SK-N-SH (cell line): ENCODE measurements around the gene LDHD. TPM values are rescaled to one million over a fixed set of nuclear protein-coding genes. Genes with fewer than 3 reads are reported as not detected.

Experiments
- CTCF ChIA-PET: fragments of 300-600, 350-600 bp; formaldehyde crosslinking; extraction: SDS; loops from one replicate; lab custom pipeline; 2021; lab: Yijun Ruan, JAX
- POLR2A ChIA-PET: fragments of 350-600 bp; sonication (Branson Sonifier 250); formaldehyde crosslinking; extraction: SDS; loops from one replicate; lab custom pipeline; 2020; ENCODE audit warnings: antibody characterized with exemption, inconsistent platforms; lab: Yijun Ruan, JAX
- DNase-seq: peaks from one replicate; pipeline ENCODE4 v3.0.0; 2012
- H2AFZ ChIP-seq: fragments of 200-600 bp; sonication (generic); 2 replicates; pipeline ENCODE4 v1.8.1; 2016; ENCODE audit warnings: antibody characterized with exemption, mild to moderate bottlenecking, low read depth
- H3F3A ChIP-seq: fragments of 200-600 bp; sonication (generic); replicated peaks from 2 replicates; pipeline ENCODE3; 2016; ENCODE audit warnings: antibody characterized with exemption, mild to moderate bottlenecking; ENCODE audit not compliant: insufficient read depth
- H3K27ac ChIP-seq, 2 experiments: fragments of 200-500 bp in 1 of 2; fragments of 200-600 bp in 1 of 2; sonication (Bioruptor generic) in 1 of 2; sonication (generic), shearing (Covaris generic) in 1 of 2; 2 replicates each; pipeline versions ENCODE4 v1.5.1 to v1.6.1; 2014 to 2016; ENCODE audit warnings: low read depth in 2 of 2, inconsistent platforms in 1 of 2, low read length in 1 of 2, mild to moderate bottlenecking in 1 of 2, mixed read lengths in 1 of 2
- H3K27me3 ChIP-seq: fragments of 200-600 bp; sonication (generic), shearing (Covaris generic); 2 replicates; pipeline ENCODE4 v1.6.1; 2016; ENCODE audit warnings: mixed run types; ENCODE audit not compliant: insufficient read depth
- H3K36me3 ChIP-seq, 2 experiments: fragments of 200-500 bp in 1 of 2; fragments of 200-600 bp in 1 of 2; sonication (Bioruptor generic) in 1 of 2; sonication (generic) in 1 of 2; replicated peaks in 1 of 2; 2 replicates each; pipeline versions ENCODE3 to v1.5.1; 2014 to 2016; ENCODE audit warnings: low read length in 1 of 2, mild to moderate bottlenecking in 1 of 2; ENCODE audit not compliant: insufficient read depth in 2 of 2, control insufficient read depth in 1 of 2
- H3K4me1 ChIP-seq, 2 experiments: fragments of 200-500 bp in 1 of 2; fragments of 200-600 bp in 1 of 2; sonication (Bioruptor generic) in 1 of 2; sonication (generic), shearing (Covaris generic) in 1 of 2; 2 replicates each; pipeline versions ENCODE4 v1.5.1 to v1.6.1; 2014 to 2016; ENCODE audit warnings: low read depth in 1 of 2, low read length in 1 of 2, mixed run types in 1 of 2; ENCODE audit not compliant: insufficient read depth in 2 of 2, control insufficient read depth in 1 of 2
- H3K4me2 ChIP-seq: fragments of 200-600 bp; sonication (generic), shearing (Covaris generic); 2 replicates; pipeline ENCODE4 v1.6.1; 2017; ENCODE audit warnings: mixed run types
- H3K4me3 ChIP-seq, 2 experiments: fragments of 200-500 bp in 1 of 2; fragments of 200-600 bp in 1 of 2; sonication (Bioruptor generic) in 1 of 2; sonication (generic), shearing (Covaris generic) in 1 of 2; 2 replicates each; pipeline versions ENCODE4 v1.5.1 to v1.8.1; 2014 to 2016; ENCODE audit warnings: low read depth in 2 of 2, inconsistent platforms in 1 of 2, low read length in 1 of 2, mild to moderate bottlenecking in 1 of 2, mixed read lengths in 1 of 2, moderate library complexity in 1 of 2
- H3K79me2 ChIP-seq: fragments of 200-600 bp; sonication (generic); 2 replicates; pipeline ENCODE4 v1.8.1; 2017; ENCODE audit warnings: mild to moderate bottlenecking; ENCODE audit not compliant: insufficient read depth
- H3K9ac ChIP-seq: fragments of 200-600 bp; sonication (generic); 2 replicates; pipeline ENCODE4 v1.6.1; 2017; ENCODE audit warnings: mixed run types
- H3K9me2 ChIP-seq: fragments of 200-600 bp; sonication (generic); 2 replicates; pipeline ENCODE4 v1.6.1; 2017; ENCODE audit warnings: mixed run types
- H3K9me3 ChIP-seq: fragments of 200-600 bp; sonication (generic); 2 replicates; pipeline ENCODE4 v1.6.1; 2017; ENCODE audit warnings: mixed run types, mild to moderate bottlenecking, moderate library complexity
- H4K20me1 ChIP-seq: fragments of 200-600 bp; sonication (generic); 2 replicates; pipeline ENCODE4 v1.6.1; 2017; ENCODE audit warnings: mild to moderate bottlenecking, mixed run types; ENCODE audit not compliant: insufficient read depth
- CHD2 ChIP-seq: fragments of 150-350 bp; IDR thresholded peaks from 2 replicates; pipeline ENCODE4 v1.6.1; 2018; ENCODE audit warnings: low read length; ENCODE audit not compliant: partially characterized antibody
- ELF1 ChIP-seq: IDR thresholded peaks from 2 replicates; pipeline ENCODE4 v1.4.0; 2012
- EZH2phosphoT487 ChIP-seq: fragments of 200-600 bp; sonication (generic); IDR thresholded peaks from 2 replicates; pipeline ENCODE4 v1.6.1; 2017; ENCODE audit warnings: low read depth, mixed run types, mild to moderate bottlenecking, antibody characterized with exemption, moderate library complexity, borderline replicate concordance
- FOSL2 ChIP-seq: IDR thresholded peaks from 2 replicates; pipeline ENCODE4 v1.4.0; 2012; ENCODE audit warnings: low read depth, mild to moderate bottlenecking, moderate library complexity, borderline replicate concordance
- GABPA ChIP-seq: IDR thresholded peaks from 2 replicates; pipeline ENCODE4 v1.4.0; 2012; ENCODE audit warnings: low read depth, mild to moderate bottlenecking
- IRF3 ChIP-seq: fragments of 150-350 bp; IDR thresholded peaks from 2 replicates; pipeline ENCODE4 v1.6.1; 2016; ENCODE audit warnings: mild to moderate bottlenecking, low read depth, low read length
- JUND ChIP-seq: IDR thresholded peaks from 2 replicates; pipeline ENCODE4 v1.4.0; 2012
- MAX ChIP-seq: IDR thresholded peaks from 2 replicates; pipeline ENCODE4 v1.4.0; 2012; ENCODE audit warnings: low read depth
- MXI1 ChIP-seq: IDR thresholded peaks from 2 replicates; pipeline ENCODE4 v1.6.1; 2012; ENCODE audit warnings: mild to moderate bottlenecking, low read depth, low read length, improper control_type of control experiment
- SIN3A ChIP-seq: IDR thresholded peaks from 2 replicates; pipeline ENCODE4 v1.6.1; 2012; ENCODE audit warnings: low read depth, mild to moderate bottlenecking, low read length, moderate library complexity, borderline replicate concordance
- SMC3 ChIP-seq: IDR thresholded peaks from 2 replicates; pipeline ENCODE4 v1.6.1; 2012; ENCODE audit warnings: low read depth, low read length, improper control_type of control experiment
- TEAD4 ChIP-seq: IDR thresholded peaks from 2 replicates; pipeline ENCODE4 v1.4.0; 2012; ENCODE audit warnings: mild to moderate bottlenecking, borderline replicate concordance; ENCODE audit not compliant: insufficient read depth
- USF1 ChIP-seq: IDR thresholded peaks from 2 replicates; pipeline ENCODE4 v1.4.0; 2012; ENCODE audit warnings: low read depth, borderline replicate concordance
- WGBS: methylation state at CpG from one replicate; pipeline ENCODE4 v1.1.6; 2017; ENCODE audit warnings: low lambda C conversion rate; 5-methylcytosine and 5-hydroxymethylcytosine counted together
- polyA plus RNA-seq, 3 experiments: library from polyadenylated mRNA; depleted of rRNA; stranded (reverse); fragments of >200 nt; gene quantifications; 2 replicates each; pipeline ENCODE4 v1.2.3, GENCODE V29; 2012
- TF ChIP-seq, protein P1 (sequence below): fragments of 200-600 bp; sonication (generic); IDR thresholded peaks from 2 replicates; pipeline ENCODE4 v1.6.1; 2017; ENCODE audit warnings: antibody characterized with exemption, mild to moderate bottlenecking, moderate library complexity
- TF ChIP-seq, protein P2 (sequence below): IDR thresholded peaks from 2 replicates; pipeline ENCODE4; 2012

Gene LDHD
- polyA plus RNA-seq, 1 of the 3 experiments (the other 2 are of a cell fraction) = 0.53 TPM

- Histone ChIP-seq H3K4me2 (no peak overlapping the region), H3K4me3 (no peak overlapping the region), H4K20me1 (peaks cover 16% of the 10 kb centered on the region), H3K27ac (no peak overlapping the region), H3K9me3 (no peaks in the 10 kb centered on the region), H3K27me3 (no peaks in the 10 kb centered on the region), H3F3A (peaks cover 3% of the 10 kb centered on the region), H3K36me3 (no peaks in the 10 kb centered on the region), H3K9me2 (no peaks in the 10 kb centered on the region), H2AFZ (no peak overlapping the region), H3K4me1 (peaks cover 12 to 25% of the 10 kb centered on the region in 2 experiments; a peak in 3 of 4 replicates)
- DNase-seq = no peak
- POLR2A ChIA-PET = no interaction called here
- TF ChIP-seq TEAD4 (no peak), MXI1 (no peak), SMC3 (no peak), IRF3 (no peak), GABPA (no peak), SIN3A (no peak), MAX (no peak), JUND (no peak), EZH2phosphoT487 (no peak), FOSL2 (no peak), USF1 (no peak), CHD2 (no peak), ELF1 (no peak)
- TF ChIP-seq, protein P1, sequence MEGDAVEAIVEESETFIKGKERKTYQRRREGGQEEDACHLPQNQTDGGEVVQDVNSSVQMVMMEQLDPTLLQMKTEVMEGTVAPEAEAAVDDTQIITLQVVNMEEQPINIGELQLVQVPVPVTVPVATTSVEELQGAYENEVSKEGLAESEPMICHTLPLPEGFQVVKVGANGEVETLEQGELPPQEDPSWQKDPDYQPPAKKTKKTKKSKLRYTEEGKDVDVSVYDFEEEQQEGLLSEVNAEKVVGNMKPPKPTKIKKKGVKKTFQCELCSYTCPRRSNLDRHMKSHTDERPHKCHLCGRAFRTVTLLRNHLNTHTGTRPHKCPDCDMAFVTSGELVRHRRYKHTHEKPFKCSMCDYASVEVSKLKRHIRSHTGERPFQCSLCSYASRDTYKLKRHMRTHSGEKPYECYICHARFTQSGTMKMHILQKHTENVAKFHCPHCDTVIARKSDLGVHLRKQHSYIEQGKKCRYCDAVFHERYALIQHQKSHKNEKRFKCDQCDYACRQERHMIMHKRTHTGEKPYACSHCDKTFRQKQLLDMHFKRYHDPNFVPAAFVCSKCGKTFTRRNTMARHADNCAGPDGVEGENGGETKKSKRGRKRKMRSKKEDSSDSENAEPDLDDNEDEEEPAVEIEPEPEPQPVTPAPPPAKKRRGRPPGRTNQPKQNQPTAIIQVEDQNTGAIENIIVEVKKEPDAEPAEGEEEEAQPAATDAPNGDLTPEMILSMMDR = no peak
- TF ChIP-seq, protein P2, sequence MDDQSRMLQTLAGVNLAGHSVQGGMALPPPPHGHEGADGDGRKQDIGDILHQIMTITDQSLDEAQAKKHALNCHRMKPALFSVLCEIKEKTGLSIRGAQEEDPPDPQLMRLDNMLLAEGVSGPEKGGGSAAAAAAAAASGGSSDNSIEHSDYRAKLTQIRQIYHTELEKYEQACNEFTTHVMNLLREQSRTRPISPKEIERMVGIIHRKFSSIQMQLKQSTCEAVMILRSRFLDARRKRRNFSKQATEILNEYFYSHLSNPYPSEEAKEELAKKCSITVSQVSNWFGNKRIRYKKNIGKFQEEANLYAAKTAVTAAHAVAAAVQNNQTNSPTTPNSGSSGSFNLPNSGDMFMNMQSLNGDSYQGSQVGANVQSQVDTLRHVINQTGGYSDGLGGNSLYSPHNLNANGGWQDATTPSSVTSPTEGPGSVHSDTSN = no peak
- TF ChIP-seq, all 33 proteins: peak for 0
- H3K9ac ChIP-seq = no peak overlapping the region
- CTCF ChIA-PET = interaction anchor here (0.8 to 8.7 kb wide), 3 partner anchors 10 to 68 kb away, joined by 3 to 56 read pairs (median 3); no protein-coding TSS in a partner anchor
- H3K79me2 ChIP-seq = peaks cover 25% of the 10 kb centered on the region
- 100% methylated on average over 11 of the region's 14 CpGs for WGBS
Observed at GRCh38 chr16:75095204-75095621, 21.4 kb downstream of the LDHD start.
